MM.1S (cell line): Measurements from ENCODE around the gene F13A1.

Experiments used
- DNase-seq: peaks from one replicate; pipeline ENCODE4 v3.0.0-alpha.2; 2015
- H2AFZ ChIP-seq: fragments of 300-600 bp; sonication (generic); 2 replicates; pipeline ENCODE4 v1.6.0; 2016; ENCODE audit warnings: antibody characterized with exemption, low read length
- H3F3A ChIP-seq: fragments of 300-600 bp; sonication (generic); 2 replicates; pipeline ENCODE4 v1.6.1; 2016; ENCODE audit warnings: mild to moderate bottlenecking, antibody characterized with exemption, low read length, moderate library complexity, mixed read lengths; ENCODE audit not compliant: insufficient read depth
- H3K27ac ChIP-seq: fragments of 300-600 bp; sonication (generic); 2 replicates; pipeline ENCODE4 v1.5.1; 2016; ENCODE audit warnings: mild to moderate bottlenecking, low read length
- H3K27me3 ChIP-seq: fragments of 300-600 bp; sonication (generic); replicated peaks from 2 replicates; pipeline ENCODE4 v1.6.0; 2016; ENCODE audit warnings: low read length; ENCODE audit not compliant: insufficient read depth
- H3K36me3 ChIP-seq: fragments of 300-600 bp; sonication (generic); replicated peaks from 2 replicates; pipeline ENCODE4 v1.6.1; 2016; ENCODE audit warnings: mild to moderate bottlenecking, low read length, mixed read lengths; ENCODE audit not compliant: insufficient read depth
- H3K4me1 ChIP-seq: fragments of 300-600 bp; sonication (generic); 2 replicates; pipeline ENCODE4 v1.6.1; 2016; ENCODE audit warnings: low read length, mixed read lengths
- H3K4me2 ChIP-seq: fragments of 300-600 bp; sonication (generic); 2 replicates; pipeline ENCODE4 v1.6.0; 2016; ENCODE audit warnings: low read depth, low read length
- H3K4me3 ChIP-seq: fragments of 300-600 bp; sonication (generic); 2 replicates; pipeline ENCODE4 v1.5.1; 2016; ENCODE audit warnings: low read length, mixed read lengths
- H3K79me2 ChIP-seq: fragments of 300-600 bp; sonication (generic); 2 replicates; pipeline ENCODE4 v1.6.1; 2016; ENCODE audit warnings: mixed run types, low read length, mixed read lengths
- H3K9ac ChIP-seq: fragments of 300-600 bp; sonication (generic); 2 replicates; pipeline ENCODE4 v1.6.1; 2016; ENCODE audit warnings: low read length, mixed read lengths
- H3K9me2 ChIP-seq: fragments of 300-600 bp; sonication (generic); replicated peaks from 2 replicates; pipeline ENCODE4 v1.6.1; 2016; ENCODE audit warnings: mild to moderate bottlenecking, low read length, mixed read lengths; ENCODE audit not compliant: insufficient read depth
- H3K9me3 ChIP-seq: fragments of 300-600 bp; sonication (generic); replicated peaks from 2 replicates; pipeline ENCODE4 v1.6.1; 2016; ENCODE audit warnings: mild to moderate bottlenecking, low read length, mixed read lengths; ENCODE audit not compliant: insufficient read depth
- H4K20me1 ChIP-seq: fragments of 300-600 bp; sonication (generic); 2 replicates; pipeline ENCODE4 v1.6.1; 2016; ENCODE audit warnings: mild to moderate bottlenecking, low read length, moderate library complexity, mixed read lengths; ENCODE audit not compliant: insufficient read depth
- CTCF ChIP-seq: fragments of 300-600 bp; sonication (generic); IDR thresholded peaks from 2 replicates; pipeline ENCODE4 v1.5.1; 2016; ENCODE audit warnings: antibody characterized with exemption, low read length, mixed read lengths
- EZH2 ChIP-seq: fragments of 300-600 bp; sonication (generic); optimal IDR thresholded peaks from 2 replicates; pipeline ENCODE3; 2017; ENCODE audit warnings: low read depth, mild to moderate bottlenecking, antibody characterized with exemption, low read length, mixed read lengths
- EZH2phosphoT487 ChIP-seq: fragments of 300-600 bp; sonication (generic); IDR thresholded peaks from 2 replicates; pipeline ENCODE4 v1.6.1; 2018; ENCODE audit warnings: antibody characterized with exemption, low read length

The F13A1 gene

GRCh38 chr6:6260196-6260722, 60.2 kb downstream of the F13A1 start:
- no peaks in the 10 kb centered on the region for H3K4me1 ChIP-seq
- no peak overlapping the region for H2AFZ ChIP-seq
- H3K9me3 ChIP-seq, result no peaks in the 10 kb centered on the region
- no peaks in the 10 kb centered on the region for H3F3A ChIP-seq
- TF ChIP-seq EZH2phosphoT487 (no peak), EZH2 (no peak), CTCF (no peak)
- DNase-seq, result no peak
- H3K9ac ChIP-seq, result no peak overlapping the region
- H3K27ac ChIP-seq, result no peak overlapping the region
- H4K20me1 ChIP-seq, result no peaks in the 10 kb centered on the region
- H3K9me2 ChIP-seq, result no peaks in the 10 kb centered on the region
- no peaks in the 10 kb centered on the region for H3K36me3 ChIP-seq
- no peak overlapping the region for H3K4me2 ChIP-seq
- H3K27me3 ChIP-seq, result no peaks in the 10 kb centered on the region
- H3K4me3 ChIP-seq, result no peak overlapping the region
- no peaks in the 10 kb centered on the region for H3K79me2 ChIP-seq

- Histone ChIP-seq H3K9me3 (no peaks in the 10 kb centered on the region), H3K79me2 (no peaks in the 10 kb centered on the region), H3K27me3 (no peaks in the 10 kb centered on the region), H3K9me2 (no peaks in the 10 kb centered on the region), H3K4me3 (no peak overlapping the region), H3K9ac (no peak overlapping the region), H3K4me1 (no peaks in the 10 kb centered on the region), H3K27ac (no peak overlapping the region), H3K36me3 (no peaks in the 10 kb centered on the region), H4K20me1 (no peaks in the 10 kb centered on the region), H3F3A (no peaks in the 10 kb centered on the region), H3K4me2 (no peak overlapping the region), H2AFZ (no peak overlapping the region)
- TF ChIP-seq EZH2 (no peak), CTCF (no peak), EZH2phosphoT487 (no peak)
- DNase-seq, result no peak
These were observed 63.6 kb downstream of the F13A1 start for GRCh38 chr6:6256886-6257285.

GRCh38 chr6:6256259-6256658, 64.2 kb downstream of the F13A1 start:
- Histone ChIP-seq H3K27me3 (no peaks in the 10 kb centered on the region), H3K79me2 (no peaks in the 10 kb centered on the region), H3K9me2 (no peaks in the 10 kb centered on the region), H2AFZ (no peak overlapping the region), H3K36me3 (no peaks in the 10 kb centered on the region), H3K4me1 (no peaks in the 10 kb centered on the region), H4K20me1 (no peaks in the 10 kb centered on the region), H3K9me3 (no peaks in the 10 kb centered on the region), H3K27ac (no peak overlapping the region), H3K4me2 (no peak overlapping the region), H3K9ac (no peak overlapping the region), H3K4me3 (no peak overlapping the region), H3F3A (no peaks in the 10 kb centered on the region)
- TF ChIP-seq CTCF (no peak), EZH2phosphoT487 (no peak), EZH2 (no peak)
- DNase-seq, result no peak
